BE2C (cell line): Measurements from ENCODE around the gene ZNF766.
"Not testable (repeated sequence)": the region's sequence is repeated elsewhere in the genome, so short reads cannot be mapped to it uniquely, and the experiment has no call there.

Experiments used
- DNase-seq: peaks from one replicate; pipeline ENCODE4 v3.0.0-alpha.2; 2020
- H3K27me3 ChIP-seq: fragments of 250-450 bp; sonication (Bioruptor Pico); 2 replicates; pipeline ENCODE4 v1.5.1; 2020; ENCODE audit warnings: mild to moderate bottlenecking
- H3K36me3 ChIP-seq: fragments of 250-450 bp; sonication (Bioruptor Pico); 2 replicates; pipeline ENCODE4 v1.5.1; 2020; ENCODE audit warnings: mild to moderate bottlenecking
- H3K4me1 ChIP-seq: fragments of 250-450 bp; sonication (Bioruptor Pico); 2 replicates; pipeline ENCODE4 v1.5.1; 2020
- H3K4me3 ChIP-seq: 2 replicates; pipeline ENCODE4 v1.5.1; 2011; ENCODE audit warnings: low read depth, low read length
- H3K9me3 ChIP-seq: fragments of 250-450 bp; sonication (Bioruptor Pico); 2 replicates; pipeline ENCODE4 v1.5.1; 2020
- CTCF ChIP-seq: IDR thresholded peaks from 2 replicates; pipeline ENCODE4 v1.5.1; 2012; ENCODE audit warnings: mild to moderate bottlenecking, low read depth, low read length

The ZNF766 gene

GRCh38 chr19:52322429-52322828, 53.0 kb downstream of the ZNF766 start:
- Histone ChIP-seq H3K4me1 (no peaks in the 10 kb centered on the region), H3K27me3 (no peaks in the 10 kb centered on the region), H3K36me3 (peaks cover 36% of the 10 kb centered on the region), H3K4me3 (no peak overlapping the region), H3K9me3 (peaks cover 3% of the 10 kb centered on the region)
- no peak for TF ChIP-seq CTCF
- no peak for DNase-seq

GRCh38 chr19:52331757-52332156, 62.4 kb downstream of the ZNF766 start:
- Histone ChIP-seq H3K9me3 (no peaks in the 10 kb centered on the region; the same call in 1 of the 2 replicates), H3K4me3 (no peak overlapping the region), H3K27me3 (no peaks in the 10 kb centered on the region), H3K4me1 (no peaks in the 10 kb centered on the region), H3K36me3 (no peaks in the 10 kb centered on the region)
- DNase-seq, result no peak
- no peak for TF ChIP-seq CTCF

- no peak for TF ChIP-seq CTCF
- Histone ChIP-seq H3K36me3 (no peaks in the 10 kb centered on the region), H3K27me3 (no peaks in the 10 kb centered on the region), H3K4me1 (no peaks in the 10 kb centered on the region), H3K9me3 (no peaks in the 10 kb centered on the region; the same call in 1 of the 2 replicates), H3K4me3 (peak overlapping the region; percentile 93)
- DNase-seq, result no peak
These were observed 66.4 kb downstream of the ZNF766 start for GRCh38 chr19:52335768-52336116.

- DNase-seq, result peak; percentile 91
- Histone ChIP-seq H3K4me3 (peak within 1 kb of the TSS; percentile 93), H3K36me3 (no peaks in the 10 kb centered on the region), H3K27me3 (no peaks in the 10 kb centered on the region), H3K9me3 (no peaks in the 10 kb centered on the region; the same call in 1 of the 2 replicates), H3K4me1 (no peaks in the 10 kb centered on the region)
- TF ChIP-seq CTCF, result no peak
These were observed 66.9 kb downstream of the ZNF766 start, which contains the start of gene ZNF610 for GRCh38 chr19:52336117-52336790. TSS of gene ZNF610 (plus strand) at chr19:52336243. CDS start at chr19:52349173, 12,930 bp downstream.

- peak overlapping the region; percentile 93 for H3K4me3 ChIP-seq
- TF ChIP-seq CTCF, result no peak
- no peak for DNase-seq
- no peaks in the 10 kb centered on the region for H3K9me3 ChIP-seq
- H3K36me3 ChIP-seq, result no peaks in the 10 kb centered on the region
- H3K4me1 ChIP-seq, result no peaks in the 10 kb centered on the region
- no peaks in the 10 kb centered on the region for H3K27me3 ChIP-seq
These were observed 67.5 kb downstream of the ZNF766 start for GRCh38 chr19:52336791-52337381.

- not testable (repeated sequence) for DNase-seq, H3K9me3 ChIP-seq, H3K4me3 ChIP-seq, H3K27me3 ChIP-seq, H3K4me1 ChIP-seq, H3K36me3 ChIP-seq
These were observed 69.6 kb downstream of the ZNF766 start for GRCh38 chr19:52339022-52339421.
